GM12878 (cell line): ENCODE measurements around the gene ADAT3. TPM values are rescaled to one million over a fixed set of nuclear protein-coding genes. Genes with fewer than 3 reads are reported as not detected.
"Not testable (repeated sequence)": the region's sequence is repeated elsewhere in the genome, so short reads cannot be mapped to it uniquely, and the experiment has no call there.

Experiments used
- ATAC-seq: fragments of 200-7000 bp; cut with Tn5 transposase; 3 replicates; pipeline ENCODE4 v1.9.1; 2020; ENCODE audit warnings: mild to moderate bottlenecking, moderate library complexity
- BruUV-seq: library from RNA; stranded (reverse); fragments of 400-500 nt; replicated peaks from 2 replicates; lab custom pipeline; 2021; lab: Mats Ljungman, UMichigan
- CTCF ChIA-PET: fragments of 300-600 bp; sonication (Branson Sonifier 250); formaldehyde crosslinking; extraction: SDS; loops from one replicate; lab custom pipeline; 2021; ENCODE audit warnings: inconsistent platforms; lab: Yijun Ruan, JAX
- POLR2A ChIA-PET: fragments of 350-600 bp; formaldehyde crosslinking; extraction: SDS; loops from one replicate; lab custom pipeline; 2021; ENCODE audit warnings: inconsistent platforms; lab: Charles Lee
- RAD21 ChIA-PET: fragments of 300-600 bp; sonication (Branson Sonifier 250); formaldehyde crosslinking; loops from one replicate; lab custom pipeline; 2023; ENCODE audit warnings: antibody characterized with exemption; ENCODE audit not compliant: unreplicated experiment; lab: Charles Lee
- SMC1A ChIA-PET: fragments of 300-600 bp; sonication (Branson Sonifier 250); formaldehyde crosslinking; loops from one replicate; lab custom pipeline; 2023; ENCODE audit not compliant: unreplicated experiment, uncharacterized antibody; lab: Charles Lee
- DNase-seq: peaks from one replicate; pipeline ENCODE4 v3.0.0-alpha.2; 2011; ENCODE audit warnings: low read depth, low spot score
- FAIRE-seq: peaks from 3 replicates; lab custom pipeline; 2011; peaks lifted over from hg19 to GRCh38; lab: Jason Lieb, UNC
- H2AFZ ChIP-seq: 2 replicates; pipeline ENCODE4 v1.6.0; 2011; ENCODE audit warnings: low read depth, low read length, control low read depth; ENCODE audit not compliant: control insufficient read depth
- H3K27ac ChIP-seq: 2 replicates; pipeline ENCODE4 v1.5.1; 2011; ENCODE audit warnings: control low read depth; ENCODE audit not compliant: control insufficient read depth, insufficient read depth
- H3K27me3 ChIP-seq, 2 experiments: replicated peaks in 1 of 2; 2 replicates each; pipeline versions ENCODE4 v1.6.0 to v1.6.1; 2011; ENCODE audit warnings: low read length in 1 of 2; ENCODE audit not compliant: control insufficient read depth in 2 of 2, insufficient read depth in 2 of 2
- H3K36me3 ChIP-seq, 2 experiments: 2 replicates each; pipeline ENCODE4 v1.5.1; 2011; ENCODE audit warnings: low read length in 1 of 2; ENCODE audit not compliant: control insufficient read depth in 2 of 2, insufficient read depth in 2 of 2
- H3K4me1 ChIP-seq: 2 replicates; pipeline ENCODE4 v1.6.1; 2011; ENCODE audit warnings: mild to moderate bottlenecking, low read length, moderate library complexity, mixed read lengths; ENCODE audit not compliant: control insufficient read depth, insufficient read depth
- H3K4me2 ChIP-seq: 2 replicates; pipeline ENCODE4 v1.6.0; 2011; ENCODE audit warnings: control low read depth; ENCODE audit not compliant: control insufficient read depth, insufficient read depth
- H3K4me3 ChIP-seq: fragments of 200-600 bp; sonication (generic); 2 replicates; pipeline ENCODE4 v1.5.1; 2016
- H3K79me2 ChIP-seq: 2 replicates; pipeline ENCODE4 v1.6.0; 2011; ENCODE audit warnings: low read length; ENCODE audit not compliant: control insufficient read depth, insufficient read depth
- H3K9ac ChIP-seq: 2 replicates; pipeline ENCODE4 v1.8.0; 2011; ENCODE audit warnings: low read length, control low read depth, mixed read lengths; ENCODE audit not compliant: control insufficient read depth, insufficient read depth
- H3K9me3 ChIP-seq: replicated peaks from 3 replicates; pipeline ENCODE4 v1.5.1; 2011; ENCODE audit warnings: mild to moderate bottlenecking, low read length; ENCODE audit not compliant: control insufficient read depth, insufficient read depth
- H4K20me1 ChIP-seq: 2 replicates; pipeline ENCODE4 v1.6.0; 2011; ENCODE audit not compliant: control insufficient read depth, insufficient read depth
- BHLHE40 ChIP-seq, 2 experiments: fragments of 450-650 bp in 1 of 2; IDR thresholded peaks; 2 replicates each; pipeline ENCODE4 v1.6.1; 2011 to 2017; ENCODE audit warnings: low read depth in 2 of 2, borderline replicate concordance in 1 of 2, improper control_type of control experiment in 1 of 2, low read length in 1 of 2, mild to moderate bottlenecking in 1 of 2
- CREB1 ChIP-seq: IDR thresholded peaks from 2 replicates; pipeline ENCODE4 v1.6.1; 2012; ENCODE audit warnings: low read depth, mild to moderate bottlenecking, inconsistent platforms
- GABPA ChIP-seq: IDR thresholded peaks from 2 replicates; pipeline ENCODE4 v1.6.1; 2014; ENCODE audit warnings: antibody characterized with exemption, low read depth, mild to moderate bottlenecking, inconsistent platforms
- whole genome bisulfite sequencing: methylation state at CpG from one replicate; pipeline ENCODE4 v1.1.6; 2016; ENCODE audit warnings: low lambda C conversion rate; ENCODE audit not compliant: insufficient replicate concordance, insufficient coverage; ENCODE audit errors: missing lambda C conversion rate; 5-methylcytosine and 5-hydroxymethylcytosine counted together
- in situ Hi-C: fragments of 300-500 bp; cut with MboI; formaldehyde crosslinking; loops from 9 replicates; pipeline ENCODE4 v1.14.3; 2018; ENCODE audit warnings: mixed read lengths
- intact Hi-C: fragments of 100-400 bp; cut with micrococcal nuclease; formaldehyde crosslinking; loops from one replicate; pipeline ENCODE4 v1.14.2; 2022; ENCODE audit not compliant: unreplicated experiment
- polyA plus RNA-seq, 11 experiments: library from polyadenylated mRNA; depleted of rRNA in 4 of 11; unstranded in 6 of 11; stranded (reverse) in 5 of 11; fragments of >200 nt; fragmentation: Nextera tagmentation in 4 of 11; fragmentation: Illumina TruSeq in 1 of 11; extraction: Ambion mirVana in 4 of 11; extraction: Trizol in 1 of 11; gene quantifications; 1 replicate in 1 of 11; 2 replicates in 10 of 11; pipeline versions ENCODE4 v1.2.1 to v1.2.3, GENCODE V29; 2011 to 2016; ENCODE audit warnings: inconsistent platforms in 2 of 11, missing spikeins in 2 of 11, low read depth in 1 of 11
- total RNA-seq, 4 experiments: library from RNA; depleted of rRNA in 3 of 4; stranded (reverse); fragments of >200 nt in 3 of 4; fragmentation: Illumina TruSeq in 1 of 4; extraction: Trizol in 1 of 4; gene quantifications; 2 replicates each; pipeline versions ENCODE4 v1.2.1 to v1.2.3, GENCODE V29; 2013 to 2021
- TF ChIP-seq, protein P1 (sequence below): fragments of 150-350 bp; IDR thresholded peaks from 2 replicates; pipeline ENCODE4 v1.6.1; 2016; ENCODE audit warnings: low read depth, low read length
- TF ChIP-seq, protein P2 (sequence below): fragments of 450-650 bp; IDR thresholded peaks from 2 replicates; pipeline ENCODE4 v1.6.1; 2018; ENCODE audit warnings: mild to moderate bottlenecking, low read depth, moderate library complexity; ENCODE audit not compliant: partially characterized antibody
- TF ChIP-seq, protein P3 (sequence below): fragments of 450-650 bp; IDR thresholded peaks from 2 replicates; pipeline ENCODE4 v1.6.1; 2016; ENCODE audit warnings: mild to moderate bottlenecking, moderate library complexity, borderline replicate concordance

Gene ADAT3
- total and polyA plus RNA-seq, 10 of the 15 experiments (the other 5 are each of a cell fraction or from before 2014, with no cell fraction given): 0.27 to 11.8 (median 7.7) TPM; not detected in 3

DNA sequence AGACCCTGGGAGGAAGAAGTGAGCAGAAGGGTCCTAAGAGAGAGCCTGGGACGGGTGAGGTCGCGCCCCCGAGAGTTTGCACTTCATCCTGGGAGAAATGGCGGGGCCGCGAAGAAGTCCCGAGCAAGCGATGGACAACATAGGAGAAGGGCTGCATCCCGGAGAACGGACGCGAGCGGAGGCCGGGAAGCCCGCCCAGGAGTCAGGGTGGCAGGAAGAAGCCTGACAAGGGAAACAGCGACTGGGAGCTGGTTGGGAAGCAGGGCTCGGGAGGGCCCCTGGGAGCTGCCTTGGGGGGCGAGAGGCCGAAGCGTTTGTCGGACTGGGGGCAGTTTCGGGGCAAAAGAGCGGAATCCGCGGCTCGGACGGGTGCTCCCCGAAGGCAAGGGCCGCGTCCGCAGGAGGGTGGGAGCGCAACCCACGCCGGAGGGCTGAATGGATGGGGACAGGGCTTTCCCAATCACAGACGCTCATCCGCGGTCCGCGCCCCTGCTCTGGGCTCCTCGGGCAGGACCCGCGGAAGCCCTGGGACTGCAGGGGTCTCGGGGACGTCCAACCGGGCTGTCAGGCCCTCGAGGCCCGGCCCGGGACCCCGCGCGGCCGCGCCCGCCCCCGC is 20.4 kb upstream of the ADAT3 start (continued):
- TF ChIP-seq, protein P1, sequence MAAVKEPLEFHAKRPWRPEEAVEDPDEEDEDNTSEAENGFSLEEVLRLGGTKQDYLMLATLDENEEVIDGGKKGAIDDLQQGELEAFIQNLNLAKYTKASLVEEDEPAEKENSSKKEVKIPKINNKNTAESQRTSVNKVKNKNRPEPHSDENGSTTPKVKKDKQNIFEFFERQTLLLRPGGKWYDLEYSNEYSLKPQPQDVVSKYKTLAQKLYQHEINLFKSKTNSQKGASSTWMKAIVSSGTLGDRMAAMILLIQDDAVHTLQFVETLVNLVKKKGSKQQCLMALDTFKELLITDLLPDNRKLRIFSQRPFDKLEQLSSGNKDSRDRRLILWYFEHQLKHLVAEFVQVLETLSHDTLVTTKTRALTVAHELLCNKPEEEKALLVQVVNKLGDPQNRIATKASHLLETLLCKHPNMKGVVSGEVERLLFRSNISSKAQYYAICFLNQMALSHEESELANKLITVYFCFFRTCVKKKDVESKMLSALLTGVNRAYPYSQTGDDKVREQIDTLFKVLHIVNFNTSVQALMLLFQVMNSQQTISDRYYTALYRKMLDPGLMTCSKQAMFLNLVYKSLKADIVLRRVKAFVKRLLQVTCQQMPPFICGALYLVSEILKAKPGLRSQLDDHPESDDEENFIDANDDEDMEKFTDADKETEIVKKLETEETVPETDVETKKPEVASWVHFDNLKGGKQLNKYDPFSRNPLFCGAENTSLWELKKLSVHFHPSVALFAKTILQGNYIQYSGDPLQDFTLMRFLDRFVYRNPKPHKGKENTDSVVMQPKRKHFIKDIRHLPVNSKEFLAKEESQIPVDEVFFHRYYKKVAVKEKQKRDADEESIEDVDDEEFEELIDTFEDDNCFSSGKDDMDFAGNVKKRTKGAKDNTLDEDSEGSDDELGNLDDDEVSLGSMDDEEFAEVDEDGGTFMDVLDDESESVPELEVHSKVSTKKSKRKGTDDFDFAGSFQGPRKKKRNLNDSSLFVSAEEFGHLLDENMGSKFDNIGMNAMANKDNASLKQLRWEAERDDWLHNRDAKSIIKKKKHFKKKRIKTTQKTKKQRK: no peak
- TF ChIP-seq, protein P2, sequence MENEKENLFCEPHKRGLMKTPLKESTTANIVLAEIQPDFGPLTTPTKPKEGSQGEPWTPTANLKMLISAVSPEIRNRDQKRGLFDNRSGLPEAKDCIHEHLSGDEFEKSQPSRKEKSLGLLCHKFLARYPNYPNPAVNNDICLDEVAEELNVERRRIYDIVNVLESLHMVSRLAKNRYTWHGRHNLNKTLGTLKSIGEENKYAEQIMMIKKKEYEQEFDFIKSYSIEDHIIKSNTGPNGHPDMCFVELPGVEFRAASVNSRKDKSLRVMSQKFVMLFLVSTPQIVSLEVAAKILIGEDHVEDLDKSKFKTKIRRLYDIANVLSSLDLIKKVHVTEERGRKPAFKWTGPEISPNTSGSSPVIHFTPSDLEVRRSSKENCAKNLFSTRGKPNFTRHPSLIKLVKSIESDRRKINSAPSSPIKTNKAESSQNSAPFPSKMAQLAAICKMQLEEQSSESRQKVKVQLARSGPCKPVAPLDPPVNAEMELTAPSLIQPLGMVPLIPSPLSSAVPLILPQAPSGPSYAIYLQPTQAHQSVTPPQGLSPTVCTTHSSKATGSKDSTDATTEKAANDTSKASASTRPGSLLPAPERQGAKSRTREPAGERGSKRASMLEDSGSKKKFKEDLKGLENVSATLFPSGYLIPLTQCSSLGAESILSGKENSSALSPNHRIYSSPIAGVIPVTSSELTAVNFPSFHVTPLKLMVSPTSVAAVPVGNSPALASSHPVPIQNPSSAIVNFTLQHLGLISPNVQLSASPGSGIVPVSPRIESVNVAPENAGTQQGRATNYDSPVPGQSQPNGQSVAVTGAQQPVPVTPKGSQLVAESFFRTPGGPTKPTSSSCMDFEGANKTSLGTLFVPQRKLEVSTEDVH: no peak
- TF ChIP-seq, all 136 proteins: peak for 4

DNA sequence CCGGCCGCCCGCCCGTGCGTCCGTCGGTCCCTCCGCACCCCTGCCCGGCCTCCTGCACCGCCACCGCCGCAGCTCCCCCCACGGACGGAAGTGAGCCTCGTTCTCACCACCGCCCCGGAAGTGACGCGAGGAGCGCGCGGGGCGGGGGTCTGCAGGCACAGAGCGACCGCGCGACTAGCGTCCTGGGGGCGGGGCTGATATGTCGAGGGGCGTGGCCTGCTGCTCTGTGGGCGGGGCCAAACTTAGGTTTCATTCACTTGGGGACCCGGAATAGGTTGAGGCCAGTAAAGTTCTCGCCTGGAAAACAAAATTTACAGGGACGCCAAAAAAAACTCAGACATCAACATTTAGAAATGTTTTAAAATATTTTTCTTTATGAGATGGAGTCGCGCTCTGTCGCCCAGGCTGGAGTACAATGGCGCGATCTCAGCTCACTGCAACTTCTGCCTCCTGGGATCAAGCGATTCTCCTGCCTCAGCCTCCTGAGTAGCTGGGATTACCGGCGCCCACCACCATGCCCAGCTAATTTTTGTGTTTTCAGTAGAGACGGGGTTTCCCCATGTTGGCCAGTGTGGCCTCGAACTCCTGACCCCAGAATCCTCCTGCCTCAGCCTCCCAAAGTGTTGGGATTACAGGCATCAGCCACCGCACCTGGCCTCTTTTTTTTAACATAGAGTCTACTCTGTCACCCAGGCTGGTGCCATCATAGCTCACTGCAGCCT is 19.6 kb upstream of the ADAT3 start, which contains the start of gene ABHD17A:
Gene ABHD17A (minus strand): TSS at position 99 of the 722 bp plus-strand sequence. CDS start 3,930 bp downstream, outside the sequence.
- POLR2A ChIA-PET: interaction anchor here (0.6 to 2.7 kb wide), 9 partner anchors 8 to 1011 kb away, joined by 3 to 12 read pairs (median 6); no protein-coding TSS in a partner anchor
- 21% methylated on average over 36 of the region's 46 CpGs for WGBS
- H3K4me2 ChIP-seq: peak within 1 kb of the TSS; percentile 86
- peak within 1 kb of the TSS; percentile 82 for H3K27ac ChIP-seq
- H2AFZ ChIP-seq, BruUV-seq, in situ Hi-C loops, DNase-seq, intact Hi-C loops, H3K27me3 ChIP-seq, H3K36me3 ChIP-seq, H4K20me1 ChIP-seq, H3K9me3 ChIP-seq: not testable (repeated sequence)
- ATAC-seq (peak; percentile 85), FAIRE-seq (peak; percentile 95)
- peaks cover 21% of the 10 kb centered on the region for H3K4me1 ChIP-seq
- CTCF ChIA-PET: interaction anchor here (0.7 to 2.4 kb wide), 5 partner anchors 10 to 59 kb away, joined by 3 to 7 read pairs (median 4); no protein-coding TSS in a partner anchor
- peak within 1 kb of the TSS; percentile 99 for H3K4me3 ChIP-seq
- H3K9ac ChIP-seq: peak within 1 kb of the TSS; percentile 96
- RAD21 ChIA-PET: interaction anchor here (0.6 to 1.5 kb wide), 3 partner anchors 9 to 21 kb away, joined by 3 to 7 read pairs (median 3); no protein-coding TSS in a partner anchor
- SMC1A ChIA-PET: interaction anchor here (1.0 to 2.0 kb wide), 2 partner anchors 11 to 19 kb away, joined by 3 to 6 read pairs; no protein-coding TSS in a partner anchor
- H3K79me2 ChIP-seq: peaks cover 34% of the 10 kb centered on the region
- TF ChIP-seq GABPA (peak; percentile 81), BHLHE40 (IDR thresholded peaks at IDR 0.05; ENCODE audit: borderline replicate concordance in 1 of 2, low read depth in 2 of 2, low read length in 1 of 2) (peak in 1 of 2 experiments; percentile 68; a peak in 1 of 4 replicates), CREB1 (peak; percentile 92)
- TF ChIP-seq, protein P3, sequence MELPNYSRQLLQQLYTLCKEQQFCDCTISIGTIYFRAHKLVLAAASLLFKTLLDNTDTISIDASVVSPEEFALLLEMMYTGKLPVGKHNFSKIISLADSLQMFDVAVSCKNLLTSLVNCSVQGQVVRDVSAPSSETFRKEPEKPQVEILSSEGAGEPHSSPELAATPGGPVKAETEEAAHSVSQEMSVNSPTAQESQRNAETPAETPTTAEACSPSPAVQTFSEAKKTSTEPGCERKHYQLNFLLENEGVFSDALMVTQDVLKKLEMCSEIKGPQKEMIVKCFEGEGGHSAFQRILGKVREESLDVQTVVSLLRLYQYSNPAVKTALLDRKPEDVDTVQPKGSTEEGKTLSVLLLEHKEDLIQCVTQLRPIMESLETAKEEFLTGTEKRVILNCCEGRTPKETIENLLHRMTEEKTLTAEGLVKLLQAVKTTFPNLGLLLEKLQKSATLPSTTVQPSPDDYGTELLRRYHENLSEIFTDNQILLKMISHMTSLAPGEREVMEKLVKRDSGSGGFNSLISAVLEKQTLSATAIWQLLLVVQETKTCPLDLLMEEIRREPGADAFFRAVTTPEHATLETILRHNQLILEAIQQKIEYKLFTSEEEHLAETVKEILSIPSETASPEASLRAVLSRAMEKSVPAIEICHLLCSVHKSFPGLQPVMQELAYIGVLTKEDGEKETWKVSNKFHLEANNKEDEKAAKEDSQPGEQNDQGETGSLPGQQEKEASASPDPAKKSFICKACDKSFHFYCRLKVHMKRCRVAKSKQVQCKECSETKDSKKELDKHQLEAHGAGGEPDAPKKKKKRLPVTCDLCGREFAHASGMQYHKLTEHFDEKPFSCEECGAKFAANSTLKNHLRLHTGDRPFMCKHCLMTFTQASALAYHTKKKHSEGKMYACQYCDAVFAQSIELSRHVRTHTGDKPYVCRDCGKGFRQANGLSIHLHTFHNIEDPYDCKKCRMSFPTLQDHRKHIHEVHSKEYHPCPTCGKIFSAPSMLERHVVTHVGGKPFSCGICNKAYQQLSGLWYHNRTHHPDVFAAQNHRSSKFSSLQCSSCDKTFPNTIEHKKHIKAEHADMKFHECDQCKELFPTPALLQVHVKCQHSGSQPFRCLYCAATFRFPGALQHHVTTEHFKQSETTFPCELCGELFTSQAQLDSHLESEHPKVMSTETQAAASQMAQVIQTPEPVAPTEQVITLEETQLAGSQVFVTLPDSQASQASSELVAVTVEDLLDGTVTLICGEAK: peak; percentile 84
